Pericardium fibroblast (primary cell): ENCODE data around the gene TBL2. TPM values are rescaled to one million over a fixed set of nuclear protein-coding genes. Genes with fewer than 3 reads are reported as not detected.

Experiments used
- total RNA-seq: library from RNA; depleted of rRNA; stranded (reverse); fragments of >200 nt; gene quantifications from 2 replicates; pipeline ENCODE4 v1.2.3, GENCODE V29; 2015

TBL2 gene
- total RNA-seq, result 48.5 and 76.3 TPM in 2 replicates

GRCh38 chr7:73578342-73579128 lies at the start of gene TBL2:
TBL2 (minus strand) TSS chr7:73578579; CDS start chr7:73578549, 30 bp downstream.

GRCh38 chr7:73623798-73624668 lies 45.7 kb upstream of the TBL2 start, which contains the start of gene MLXIPL:
MLXIPL (minus strand) TSS chr7:73624522; CDS start chr7:73624492, 30 bp downstream.

GRCh38 chr7:73557397-73558257 lies 20.8 kb downstream of the TBL2 start, which contains the start of gene BCL7B:
BCL7B (minus strand) TSS chr7:73557690; CDS start chr7:73557578, 112 bp downstream.

DNA sequence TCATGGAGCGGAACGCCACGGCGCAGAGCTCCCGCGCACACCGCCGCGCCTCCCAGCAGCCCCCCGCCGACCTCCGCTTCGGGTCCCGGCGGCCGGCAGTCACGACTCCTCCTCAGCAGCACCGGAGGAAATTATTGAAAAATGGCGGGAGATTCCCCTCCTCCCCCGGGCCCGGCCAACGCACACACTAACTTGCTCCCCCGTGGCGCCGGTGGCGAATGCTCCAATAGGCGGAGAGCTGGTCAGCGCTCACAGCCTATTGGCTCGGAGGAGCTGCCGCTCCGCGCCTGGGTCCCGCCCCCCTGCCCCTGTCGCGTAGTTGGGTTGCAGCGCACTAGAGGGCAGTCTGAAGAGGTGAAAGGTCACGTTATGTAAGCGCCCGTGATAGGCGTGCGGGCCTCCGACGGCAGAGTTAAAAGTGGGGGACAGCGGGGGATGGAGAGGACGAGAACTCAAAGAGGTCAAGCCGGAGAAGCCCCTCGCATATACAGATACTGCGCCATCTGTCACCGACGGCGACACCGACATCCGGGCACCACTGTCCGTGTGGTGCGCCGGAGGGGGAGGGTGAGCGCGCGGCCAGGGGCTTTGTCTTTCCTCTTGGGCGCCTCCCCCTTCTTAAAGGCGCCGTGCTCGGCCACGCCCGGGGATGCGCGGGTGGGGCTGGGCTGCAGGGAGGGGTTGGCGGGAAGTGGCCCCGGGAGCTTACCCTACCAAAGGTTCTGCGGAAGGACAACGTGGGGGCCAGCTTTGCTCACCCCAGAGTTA lies 56.1 kb downstream of the TBL2 start, which contains the start of gene BAZ1B:
BAZ1B (minus strand) TSS at position 189 of the 768 bp plus-strand sequence. CDS start 360 bp downstream, outside the sequence.

Other genes starting within 250 kb of the TBL2 start
- gene FZD9, start 144.8 kb downstream of the TBL2 start, total RNA-seq, result 0.34 and 1.3 TPM in 2 replicates
- gene BAZ1B, start 56.3 kb downstream of the TBL2 start, total RNA-seq, result 32.3 and 36.6 TPM in 2 replicates
- gene BCL7B, start 20.9 kb downstream of the TBL2 start, total RNA-seq, result 20.1 and 37.5 TPM in 2 replicates
- gene MLXIPL, start 45.9 kb upstream of the TBL2 start, total RNA-seq, result 0.34 TPM in 1 of 2 replicates, not detected in the other
- 4.1 and 7.0 TPM in 2 replicates for gene VPS37D, start 89.3 kb upstream of the TBL2 start, total RNA-seq
- 3.2 and 6.7 TPM in 2 replicates for gene DNAJC30, start 104.9 kb upstream of the TBL2 start, total RNA-seq
- gene BUD23, start 105.0 kb upstream of the TBL2 start, total RNA-seq, result 31.6 and 45.7 TPM in 2 replicates
- 10.2 and 11.8 TPM in 2 replicates for gene STX1A, start 141.1 kb upstream of the TBL2 start, total RNA-seq
- 9.6 and 11.0 TPM in 2 replicates for gene ABHD11, start 160.2 kb upstream of the TBL2 start, total RNA-seq
- gene CLDN3, start 191.7 kb upstream of the TBL2 start, total RNA-seq, result not detected in 2 replicates